Mammary epithelial cell (primary cell): ENCODE results near the gene ADRB2.

Source experiments
- EZH2 ChIP-seq: IDR thresholded peaks from 2 replicates; pipeline ENCODE4 v1.6.1; 2012; ENCODE audit warnings: low read length, inconsistent platforms, borderline replicate concordance
- TF ChIP-seq, protein P1 (sequence below), 2 donors: IDR thresholded peaks in 1 of 2; conservative IDR thresholded peaks in 1 of 2; 2 replicates each; pipeline ENCODE4 v1.5.1; 2011 to 2012; ENCODE audit warnings: inconsistent platforms in 2 of 2, low read length in 2 of 2, mild to moderate bottlenecking in 2 of 2, control low read depth in 1 of 2, low read depth in 1 of 2; ENCODE audit not compliant: insufficient read depth in 1 of 2; ENCODE audit errors: extremely low read depth in 1 of 2

DNA sequence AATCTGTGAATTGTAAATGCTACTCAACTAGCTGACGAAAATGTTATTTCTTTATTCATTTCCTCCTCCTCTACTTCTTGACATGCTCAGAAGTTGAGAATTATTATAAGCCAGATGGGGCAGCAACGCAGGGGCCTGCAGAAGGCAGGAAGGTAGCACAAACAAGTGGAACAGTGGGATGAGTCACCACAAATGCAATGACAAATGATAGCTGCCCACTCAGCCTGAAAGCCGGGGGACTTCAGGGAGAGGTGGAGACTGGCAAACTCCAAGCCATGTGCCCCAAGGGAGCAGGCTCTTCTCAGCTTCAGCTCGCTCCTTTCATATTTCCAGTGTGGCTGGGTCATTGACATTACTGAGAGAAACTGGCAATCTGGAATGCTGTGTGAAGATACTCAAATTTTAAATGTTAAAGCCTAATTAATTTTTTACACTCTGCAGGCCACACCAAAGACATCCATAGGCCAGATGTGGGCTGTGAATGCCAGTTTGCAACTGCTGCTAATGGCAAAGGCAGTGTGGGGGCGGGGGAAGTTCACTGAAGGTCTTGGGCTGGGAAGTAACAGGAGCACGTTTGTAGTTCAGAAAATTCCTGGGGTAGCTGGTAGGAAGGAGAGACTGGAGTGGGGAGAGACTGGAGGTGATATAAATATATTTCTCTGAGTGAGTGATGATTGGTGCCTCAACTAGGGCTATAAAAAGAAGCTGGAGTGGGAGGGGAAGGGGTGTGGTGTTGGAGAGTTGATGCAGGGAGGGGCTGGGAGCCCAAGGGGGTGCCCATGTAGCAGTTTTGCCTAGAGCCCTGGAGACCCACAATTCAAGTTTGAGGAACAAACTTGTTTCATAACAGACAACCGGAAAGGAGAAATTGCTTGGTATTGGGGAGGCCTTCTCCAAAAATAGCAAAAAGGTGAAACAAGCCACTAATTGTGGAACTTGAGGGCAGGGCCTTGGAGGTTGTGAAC lies 20.8 kb upstream of the ADRB2 start:
- no peak for TF ChIP-seq EZH2
- TF ChIP-seq, protein P1, sequence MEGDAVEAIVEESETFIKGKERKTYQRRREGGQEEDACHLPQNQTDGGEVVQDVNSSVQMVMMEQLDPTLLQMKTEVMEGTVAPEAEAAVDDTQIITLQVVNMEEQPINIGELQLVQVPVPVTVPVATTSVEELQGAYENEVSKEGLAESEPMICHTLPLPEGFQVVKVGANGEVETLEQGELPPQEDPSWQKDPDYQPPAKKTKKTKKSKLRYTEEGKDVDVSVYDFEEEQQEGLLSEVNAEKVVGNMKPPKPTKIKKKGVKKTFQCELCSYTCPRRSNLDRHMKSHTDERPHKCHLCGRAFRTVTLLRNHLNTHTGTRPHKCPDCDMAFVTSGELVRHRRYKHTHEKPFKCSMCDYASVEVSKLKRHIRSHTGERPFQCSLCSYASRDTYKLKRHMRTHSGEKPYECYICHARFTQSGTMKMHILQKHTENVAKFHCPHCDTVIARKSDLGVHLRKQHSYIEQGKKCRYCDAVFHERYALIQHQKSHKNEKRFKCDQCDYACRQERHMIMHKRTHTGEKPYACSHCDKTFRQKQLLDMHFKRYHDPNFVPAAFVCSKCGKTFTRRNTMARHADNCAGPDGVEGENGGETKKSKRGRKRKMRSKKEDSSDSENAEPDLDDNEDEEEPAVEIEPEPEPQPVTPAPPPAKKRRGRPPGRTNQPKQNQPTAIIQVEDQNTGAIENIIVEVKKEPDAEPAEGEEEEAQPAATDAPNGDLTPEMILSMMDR (conservative IDR thresholded peaks at IDR 0.05 in 1 of 2, IDR thresholded peaks at IDR 0.05 in 1 of 2; ENCODE audit: extremely low read depth in 1 of 2, insufficient read depth in 1 of 2, low read depth in 1 of 2, low read length in 2 of 2): no peak
